SU-DHL-6 (cell line): Measurements from ENCODE around the gene GPR153.

ENCODE experiments used
- H2AFZ ChIP-seq: fragments of 200-600 bp; sonication (generic); 2 replicates; pipeline ENCODE4 v1.6.1; 2014; ENCODE audit warnings: low read depth, mild to moderate bottlenecking, moderate library complexity, mixed read lengths, antibody characterized with exemption, low read length; ENCODE audit not compliant: severe bottlenecking
- H3F3A ChIP-seq: fragments of 200-600 bp; shearing (Covaris generic); 2 replicates; pipeline ENCODE4 v1.6.0; 2016; ENCODE audit warnings: antibody characterized with exemption, mild to moderate bottlenecking; ENCODE audit not compliant: insufficient read depth
- H3K27ac ChIP-seq: fragments of 200-600 bp; sonication (generic); 2 replicates; pipeline ENCODE4 v1.5.1; 2016; ENCODE audit warnings: low read depth, mild to moderate bottlenecking, low read length, moderate library complexity, mixed read lengths
- H3K27me3 ChIP-seq: fragments of 200-600 bp; sonication (generic), shearing (Covaris generic); 2 replicates; pipeline ENCODE4 v1.6.0; 2014; ENCODE audit warnings: mild to moderate bottlenecking, low read length
- H3K36me3 ChIP-seq: fragments of 200-600 bp; sonication (generic); 2 replicates; pipeline ENCODE4 v1.6.1; 2014; ENCODE audit warnings: mild to moderate bottlenecking, low read length, mixed read lengths
- H3K4me2 ChIP-seq: fragments of 300-600, 200-600 bp; shearing (Covaris generic), sonication (generic); 2 replicates; pipeline ENCODE4 v1.6.0; 2014; ENCODE audit warnings: low read length, low read depth, mild to moderate bottlenecking; ENCODE audit not compliant: poor library complexity, severe bottlenecking
- H3K4me3 ChIP-seq: fragments of 200-600 bp; sonication (generic); 2 replicates; pipeline ENCODE4 v1.5.1; 2014; ENCODE audit warnings: antibody characterized with exemption, low read length, mild to moderate bottlenecking, mixed read lengths; ENCODE audit not compliant: insufficient read depth, poor library complexity, severe bottlenecking
- H3K79me2 ChIP-seq: fragments of 200-600 bp; sonication (generic); 2 replicates; pipeline ENCODE4 v1.6.1; 2014; ENCODE audit warnings: mild to moderate bottlenecking, low read length, moderate library complexity; ENCODE audit not compliant: insufficient read depth
- H3K9ac ChIP-seq: fragments of 200-600 bp; sonication (generic); 2 replicates; pipeline ENCODE4 v1.7.0; 2014; ENCODE audit warnings: mild to moderate bottlenecking, low read length
- H3K9me2 ChIP-seq: fragments of 200-600 bp; sonication (generic); replicated peaks from 2 replicates; pipeline ENCODE4 v1.6.1; 2014; ENCODE audit warnings: low read length; ENCODE audit not compliant: insufficient read depth
- H3K9me3 ChIP-seq: fragments of 200-600 bp; sonication (generic); 2 replicates; pipeline ENCODE4 v1.6.1; 2014; ENCODE audit warnings: low read length, mixed read lengths; ENCODE audit not compliant: insufficient read depth
- H4K20me1 ChIP-seq: fragments of 200-600 bp; sonication (generic); 2 replicates; pipeline ENCODE4 v1.6.1; 2014; ENCODE audit warnings: low read depth, mild to moderate bottlenecking, antibody characterized with exemption, low read length, moderate library complexity, mixed read lengths
- CTCF ChIP-seq: fragments of 200-600 bp; sonication (generic); IDR thresholded peaks from one replicate; pipeline ENCODE4 v1.5.1; 2017; ENCODE audit warnings: antibody characterized with exemption, mild to moderate bottlenecking, low read length, moderate library complexity; ENCODE audit not compliant: insufficient read depth, poor library complexity, severe bottlenecking
- EZH2phosphoT487 ChIP-seq: fragments of 200-600 bp; sonication (generic), shearing (Covaris generic); conservative IDR thresholded peaks from 2 replicates; pipeline ENCODE4 v1.6.1; 2018; ENCODE audit warnings: mild to moderate bottlenecking, antibody characterized with exemption, low read length, moderate library complexity, mixed read lengths

Gene GPR153

GRCh38 chr1:6299557-6300165 lies 38.8 kb upstream of the GPR153 start:
- no peak overlapping the region for H2AFZ ChIP-seq
- no peaks in the 10 kb centered on the region for H3K36me3 ChIP-seq
- TF ChIP-seq EZH2phosphoT487 (no peak), CTCF (no peak)
- no peak overlapping the region for H3K4me3 ChIP-seq
- H4K20me1 ChIP-seq, result no peaks in the 10 kb centered on the region
- H3K27me3 ChIP-seq, result no peaks in the 10 kb centered on the region
- no peaks in the 10 kb centered on the region for H3K9me3 ChIP-seq
- no peak overlapping the region for H3K9ac ChIP-seq
- H3K9me2 ChIP-seq, result no peaks in the 10 kb centered on the region
- no peak overlapping the region for H3K4me2 ChIP-seq
- no peaks in the 10 kb centered on the region for H3F3A ChIP-seq
- H3K79me2 ChIP-seq, result no peaks in the 10 kb centered on the region
- H3K27ac ChIP-seq, result no peak overlapping the region

- no peaks in the 10 kb centered on the region for H3F3A ChIP-seq
- no peak overlapping the region for H3K9ac ChIP-seq
- no peaks in the 10 kb centered on the region for H3K27me3 ChIP-seq
- TF ChIP-seq EZH2phosphoT487 (no peak), CTCF (no peak)
- no peak overlapping the region for H3K4me2 ChIP-seq
- H3K27ac ChIP-seq, result no peak overlapping the region
- no peak overlapping the region for H2AFZ ChIP-seq
- H3K9me2 ChIP-seq, result no peaks in the 10 kb centered on the region
- H3K36me3 ChIP-seq, result no peaks in the 10 kb centered on the region
- H4K20me1 ChIP-seq, result no peaks in the 10 kb centered on the region
- H3K4me3 ChIP-seq, result no peak overlapping the region
- H3K9me3 ChIP-seq, result no peaks in the 10 kb centered on the region
- H3K79me2 ChIP-seq, result no peaks in the 10 kb centered on the region
These were observed 38.1 kb upstream of the GPR153 start for GRCh38 chr1:6298940-6299465.

- H3K4me3 ChIP-seq, result no peak overlapping the region
- no peaks in the 10 kb centered on the region for H4K20me1 ChIP-seq
- H3K9me2 ChIP-seq, result no peaks in the 10 kb centered on the region
- H3F3A ChIP-seq, result no peaks in the 10 kb centered on the region
- H2AFZ ChIP-seq, result no peak overlapping the region
- H3K79me2 ChIP-seq, result no peaks in the 10 kb centered on the region
- TF ChIP-seq CTCF (no peak), EZH2phosphoT487 (no peak)
- H3K9ac ChIP-seq, result no peak overlapping the region
- no peak overlapping the region for H3K4me2 ChIP-seq
- no peaks in the 10 kb centered on the region for H3K27me3 ChIP-seq
- H3K9me3 ChIP-seq, result no peaks in the 10 kb centered on the region
- no peaks in the 10 kb centered on the region for H3K36me3 ChIP-seq
- H3K27ac ChIP-seq, result no peak overlapping the region
These were observed 37.6 kb upstream of the GPR153 start for GRCh38 chr1:6298530-6298929.
